H9 (cell line): Measurements from ENCODE around the gene TLE4. TPM values are rescaled to one million over a fixed set of nuclear protein-coding genes. Genes with fewer than 3 reads are reported as not detected.

Experiments used
- DNase-seq: peaks from one replicate; pipeline ENCODE4 v3.0.0-alpha.2; 2017
- H2AFZ ChIP-seq: one replicate; pipeline ENCODE4 v1.6.1; 2013; ENCODE audit warnings: mild to moderate bottlenecking, low read length, control low read depth, moderate library complexity
- H2AK5ac ChIP-seq: 2 replicates; pipeline ENCODE4 v1.6.1; 2013; ENCODE audit warnings: low read length, control low read depth, mixed read lengths; ENCODE audit not compliant: insufficient read length
- H2BK120ac ChIP-seq: one replicate; pipeline ENCODE4 v1.6.1; 2013; ENCODE audit warnings: low read depth, mild to moderate bottlenecking, low read length, control low read depth, inconsistent platforms; ENCODE audit not compliant: poor library complexity, severe bottlenecking
- H2BK12ac ChIP-seq: 2 replicates; pipeline ENCODE4 v1.6.1; 2013; ENCODE audit warnings: low read length, control low read depth, mixed read lengths, low read depth; ENCODE audit not compliant: insufficient read length
- H2BK15ac ChIP-seq: 2 replicates; pipeline ENCODE4 v1.6.1; 2013; ENCODE audit warnings: low read depth, low read length, control low read depth
- H2BK20ac ChIP-seq: one replicate; pipeline ENCODE4 v1.6.1; 2013; ENCODE audit warnings: low read depth, mild to moderate bottlenecking, low read length, control low read depth, inconsistent platforms; ENCODE audit not compliant: poor library complexity, severe bottlenecking
- H2BK5ac ChIP-seq: 2 replicates; pipeline ENCODE4 v1.6.1; 2013; ENCODE audit warnings: low read length, control low read depth, mixed read lengths; ENCODE audit not compliant: insufficient read length
- H3K14ac ChIP-seq: 2 replicates; pipeline ENCODE4 v1.6.1; 2013; ENCODE audit warnings: low read length, control low read depth; ENCODE audit not compliant: insufficient read depth
- H3K18ac ChIP-seq: 2 replicates; pipeline ENCODE4 v1.6.1; 2013; ENCODE audit warnings: low read depth, mild to moderate bottlenecking, mixed read lengths, low read length, control low read depth; ENCODE audit not compliant: insufficient read length
- H3K23ac ChIP-seq: 2 replicates; pipeline ENCODE4 v1.6.1; 2013; ENCODE audit warnings: low read length, control low read depth, mixed read lengths, low read depth; ENCODE audit not compliant: insufficient read length
- H3K23me2 ChIP-seq: 2 replicates; pipeline ENCODE4 v1.6.1; 2013; ENCODE audit warnings: low read depth, mild to moderate bottlenecking, mixed read lengths, low read length, control low read depth; ENCODE audit not compliant: insufficient read length, poor library complexity, severe bottlenecking
- H3K27ac ChIP-seq: 2 replicates; pipeline ENCODE4 v1.5.1; 2013; ENCODE audit warnings: low read length, control low read depth, mixed read lengths, low read depth; ENCODE audit not compliant: insufficient read length
- H3K27me3 ChIP-seq: 2 replicates; pipeline ENCODE4 v1.6.1; 2013; ENCODE audit warnings: low read length, control low read depth, inconsistent platforms; ENCODE audit not compliant: insufficient read depth
- H3K4ac ChIP-seq: 2 replicates; pipeline ENCODE4 v1.6.1; 2013; ENCODE audit warnings: low read depth, mild to moderate bottlenecking, control low read depth, inconsistent platforms, low read length, moderate library complexity
- H3K4me1 ChIP-seq: 2 replicates; pipeline ENCODE4 v1.6.1; 2013; ENCODE audit warnings: low read length, control low read depth, inconsistent platforms; ENCODE audit not compliant: insufficient read depth
- H3K4me2 ChIP-seq: 2 replicates; pipeline ENCODE4 v1.6.1; 2013; ENCODE audit warnings: low read length, control low read depth, mixed read lengths; ENCODE audit not compliant: insufficient read length, insufficient read depth
- H3K56ac ChIP-seq: 2 replicates; pipeline ENCODE4 v1.6.1; 2013; ENCODE audit warnings: low read depth, mild to moderate bottlenecking, mixed read lengths, low read length, control low read depth; ENCODE audit not compliant: insufficient read length
- H3K79me1 ChIP-seq: 2 replicates; pipeline ENCODE4 v1.6.1; 2013; ENCODE audit warnings: low read depth, mild to moderate bottlenecking, moderate library complexity, low read length, control low read depth, inconsistent platforms; ENCODE audit not compliant: insufficient read depth, poor library complexity, severe bottlenecking
- H3K79me2 ChIP-seq: 2 replicates; pipeline ENCODE4 v1.6.1; 2013; ENCODE audit warnings: low read length, control low read depth, inconsistent platforms; ENCODE audit not compliant: insufficient read depth
- H3K9ac ChIP-seq: 2 replicates; pipeline ENCODE4 v1.6.1; 2013; ENCODE audit warnings: low read length, control low read depth, mixed read lengths; ENCODE audit not compliant: insufficient read length; ENCODE audit errors: extremely low read depth
- H3K9me3 ChIP-seq: one replicate; pipeline ENCODE4 v1.6.1; 2013; ENCODE audit warnings: low read depth, low read length, inconsistent platforms; ENCODE audit not compliant: control insufficient read depth
- H3T11ph ChIP-seq: one replicate; pipeline ENCODE4 v1.6.1; 2013; ENCODE audit warnings: mild to moderate bottlenecking, low read length, control low read depth, inconsistent platforms
- H4K20me1 ChIP-seq: one replicate; pipeline ENCODE4 v1.6.1; 2013; ENCODE audit not compliant: control insufficient read depth, insufficient read length, insufficient read depth
- H4K5ac ChIP-seq: 2 replicates; pipeline ENCODE4 v1.6.1; 2013; ENCODE audit warnings: low read depth, mild to moderate bottlenecking, mixed read lengths, low read length, control low read depth; ENCODE audit not compliant: insufficient read length
- H4K8ac ChIP-seq: replicated peaks from 2 replicates; pipeline ENCODE4 v1.6.1; 2013; ENCODE audit warnings: low read length, control low read depth, mixed read lengths, low read depth; ENCODE audit not compliant: insufficient read length
- H4K91ac ChIP-seq: 2 replicates; pipeline ENCODE4 v1.6.1; 2013; ENCODE audit warnings: low read depth, mild to moderate bottlenecking, moderate library complexity, mixed read lengths, low read length, control low read depth; ENCODE audit not compliant: insufficient read length
- H3K27ac Mint-ChIP-seq, 3 experiments: 2 replicates in 2 of 3; 3 replicates in 1 of 3; pipeline ENCODE4 v1.8.0; 2020 to 2021; ENCODE audit warnings: mixed read lengths in 3 of 3, mild to moderate bottlenecking in 1 of 3, moderate library complexity in 1 of 3
- H3K27me3 Mint-ChIP-seq: 2 replicates; pipeline ENCODE4 v1.8.0; 2021; ENCODE audit warnings: low read depth, mild to moderate bottlenecking, moderate library complexity, mixed read lengths
- H3K36me3 Mint-ChIP-seq, 3 experiments: 2 replicates in 2 of 3; 3 replicates in 1 of 3; pipeline ENCODE4 v1.8.0; 2020 to 2021; ENCODE audit warnings: low read depth in 3 of 3, mixed read lengths in 3 of 3; ENCODE audit not compliant: insufficient read depth in 1 of 3
- H3K4me1 Mint-ChIP-seq, 2 experiments: 2 replicates each; pipeline ENCODE4 v1.8.0; 2020; ENCODE audit warnings: mixed read lengths in 2 of 2
- H3K4me3 Mint-ChIP-seq, 2 experiments: 2 replicates in 1 of 2; 3 replicates in 1 of 2; pipeline ENCODE4 v1.8.0; 2020 to 2021; ENCODE audit warnings: mild to moderate bottlenecking in 2 of 2, mixed read lengths in 2 of 2, moderate library complexity in 1 of 2
- H3K9me3 Mint-ChIP-seq, 2 experiments: 2 replicates in 1 of 2; 3 replicates in 1 of 2; pipeline ENCODE4 v1.8.0; 2020; ENCODE audit warnings: mild to moderate bottlenecking in 2 of 2, mixed read lengths in 2 of 2, moderate library complexity in 1 of 2
- CTCF ChIP-seq: fragments of 200-600 bp; sonication (generic); conservative IDR thresholded peaks from 3 replicates; pipeline ENCODE4 v1.8.0; 2021; ENCODE audit warnings: antibody characterized with exemption, mild to moderate bottlenecking
- WGBS: extraction: QIAGEN DNeasy Blood & Tissue Kit; methylation state at CpG from one replicate; pipeline ENCODE4 v1.1.7; 2013; ENCODE audit warnings: missing lambda C conversion rate, low lambda C conversion rate, mixed read lengths; ENCODE audit not compliant: insufficient read length; ENCODE audit errors: extremely low coverage; 5-methylcytosine and 5-hydroxymethylcytosine counted together
- total RNA-seq: library from RNA; stranded (reverse); gene quantifications from 2 replicates; pipeline ENCODE4 v1.2.1, GENCODE V29; 2021

TLE4 gene
- total RNA-seq, 1 experiment from 2014 or later, result 35.1 TPM

GRCh38 chr9:79664375-79664831 lies 92.6 kb downstream of the TLE4 start:
- WGBS, result no CpG with 5 or more reads among the region's 5 CpGs
- no peaks in the 10 kb centered on the region for H3K9me3 Mint-ChIP-seq
- no peak overlapping the region for H4K8ac ChIP-seq
- no peak overlapping the region for H3K14ac ChIP-seq
- H3K79me2 ChIP-seq, result no peaks in the 10 kb centered on the region
- no peak overlapping the region for H3T11ph ChIP-seq
- peaks cover 57 to 80% of the 10 kb centered on the region in 2 experiments for H3K4me1 Mint-ChIP-seq
- peak overlapping the region in 1 of 2 experiments; percentile 54; a peak in 1 of 5 replicates for H3K4me3 Mint-ChIP-seq
- H2BK5ac ChIP-seq, result no peak overlapping the region
- no peaks in the 10 kb centered on the region for H3K9me3 ChIP-seq
- H2AK5ac ChIP-seq, result no peak overlapping the region
- H3K79me1 ChIP-seq, result no peaks in the 10 kb centered on the region
- H3K18ac ChIP-seq, result no peak overlapping the region
- peak overlapping the region in 2 of 3 experiments; percentile 1 to 78; a peak in 4 of 7 replicates for H3K27ac Mint-ChIP-seq
- no peak overlapping the region for H4K5ac ChIP-seq
- H4K91ac ChIP-seq, result no peak overlapping the region
- H3K4me2 ChIP-seq, result no peak overlapping the region
- no peak overlapping the region for H3K56ac ChIP-seq
- no peak for DNase-seq
- no peak overlapping the region for H3K23ac ChIP-seq
- H3K27ac ChIP-seq, result no peak overlapping the region
- H3K23me2 ChIP-seq, result no peaks in the 10 kb centered on the region
- no peak overlapping the region for H2BK20ac ChIP-seq
- no peak overlapping the region for H2BK120ac ChIP-seq
- no peaks in the 10 kb centered on the region for H4K20me1 ChIP-seq
- H3K27me3 ChIP-seq, result no peaks in the 10 kb centered on the region
- H3K27me3 Mint-ChIP-seq, result no peaks in the 10 kb centered on the region
- H3K36me3 Mint-ChIP-seq, result no peaks in the 10 kb centered on the region
- no peak overlapping the region for H2BK15ac ChIP-seq
- no peak overlapping the region for H3K4ac ChIP-seq
- H2AFZ ChIP-seq, result no peak overlapping the region
- no peak overlapping the region for H3K9ac ChIP-seq
- no peak overlapping the region for H2BK12ac ChIP-seq
- TF ChIP-seq CTCF, result no peak
- H3K4me1 ChIP-seq, result peaks cover 17% of the 10 kb centered on the region
